HG03108 (cell line): ENCODE results near the gene SCRN2.
A peak's percentile ranks its signal among the peaks of the same experiment; 100 is the strongest.

Source experiments
- ATAC-seq: cut with Tn5 transposase; IDR thresholded peaks from one replicate; pipeline ENCODE4 v1.9.1; 2021; ENCODE audit warnings: moderate library complexity; ENCODE audit not compliant: unreplicated experiment

SCRN2 gene

DNA sequence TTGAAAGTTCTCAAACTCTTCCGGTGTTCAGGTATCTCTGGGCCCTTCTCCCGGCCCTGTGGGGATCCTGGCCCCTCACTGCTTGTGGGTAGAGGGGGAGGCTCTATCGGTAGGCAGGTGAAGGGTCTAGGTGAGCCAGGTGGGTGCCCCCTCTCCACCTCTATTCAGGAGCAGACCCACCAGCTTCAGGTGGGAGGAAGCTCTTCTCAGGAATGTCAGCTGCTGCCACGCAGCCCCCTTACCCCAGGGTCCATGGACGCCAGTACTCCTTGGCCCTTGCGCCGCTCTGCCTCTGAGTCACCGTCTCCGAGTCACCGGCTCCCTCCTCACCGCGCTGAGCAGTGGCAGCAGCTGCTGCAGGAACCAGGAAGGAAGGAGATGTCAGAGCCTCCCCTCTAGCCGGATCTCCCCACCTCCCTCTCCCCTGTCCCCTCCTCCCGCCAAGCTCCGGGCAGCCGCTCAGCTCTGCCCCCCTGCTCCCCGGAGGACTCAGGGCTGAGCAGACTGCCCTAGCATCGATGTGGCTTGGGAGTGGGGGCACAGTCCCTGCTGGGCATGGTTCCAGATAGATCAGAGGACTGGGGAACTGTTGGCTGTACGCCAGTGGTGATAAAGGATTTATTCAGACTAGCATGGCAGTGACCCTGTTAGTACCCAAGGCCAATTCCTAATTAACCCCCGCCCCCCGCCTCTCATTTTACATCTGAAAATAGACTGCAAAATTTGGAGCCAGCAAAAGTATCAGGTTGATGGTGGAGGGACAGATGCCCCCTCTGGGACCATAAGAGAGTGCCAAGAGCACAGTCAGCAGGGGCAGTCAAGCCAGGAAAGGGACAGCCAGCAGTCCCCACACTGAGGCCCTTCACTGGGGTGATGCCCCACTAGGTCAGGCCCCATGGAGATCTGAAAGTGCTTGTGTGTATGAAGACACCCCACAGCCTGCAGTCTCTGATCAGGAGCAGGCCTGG lies 19.4 kb downstream of the SCRN2 start, which contains the start of gene OSBPL7:
TSS of gene OSBPL7 (minus strand) at position 371 of the 968 bp plus-strand sequence. CDS start 1,516 bp downstream, outside the sequence.
- peak; percentile 79 for ATAC-seq

DNA sequence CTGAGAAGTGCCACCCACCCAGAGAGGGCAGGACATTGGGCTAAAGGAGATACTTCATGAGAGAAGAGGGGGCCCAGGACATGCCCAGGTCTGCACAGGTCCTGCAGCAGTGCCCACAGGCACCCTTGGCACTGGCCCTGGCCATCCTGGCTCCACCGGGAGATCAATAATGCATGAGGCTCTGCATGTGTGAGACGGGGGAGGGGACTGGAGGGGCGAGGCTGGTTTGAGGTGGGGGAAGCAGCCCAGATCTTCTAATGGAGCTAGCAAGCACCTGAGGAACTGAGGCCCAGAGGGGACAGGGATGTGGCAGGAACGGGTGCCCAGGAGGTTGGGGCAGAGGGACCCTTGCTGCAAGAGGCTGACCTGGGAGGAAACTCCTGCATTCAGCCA lies 20.0 kb downstream of the SCRN2 start:
- ATAC-seq = peak; percentile 5

DNA sequence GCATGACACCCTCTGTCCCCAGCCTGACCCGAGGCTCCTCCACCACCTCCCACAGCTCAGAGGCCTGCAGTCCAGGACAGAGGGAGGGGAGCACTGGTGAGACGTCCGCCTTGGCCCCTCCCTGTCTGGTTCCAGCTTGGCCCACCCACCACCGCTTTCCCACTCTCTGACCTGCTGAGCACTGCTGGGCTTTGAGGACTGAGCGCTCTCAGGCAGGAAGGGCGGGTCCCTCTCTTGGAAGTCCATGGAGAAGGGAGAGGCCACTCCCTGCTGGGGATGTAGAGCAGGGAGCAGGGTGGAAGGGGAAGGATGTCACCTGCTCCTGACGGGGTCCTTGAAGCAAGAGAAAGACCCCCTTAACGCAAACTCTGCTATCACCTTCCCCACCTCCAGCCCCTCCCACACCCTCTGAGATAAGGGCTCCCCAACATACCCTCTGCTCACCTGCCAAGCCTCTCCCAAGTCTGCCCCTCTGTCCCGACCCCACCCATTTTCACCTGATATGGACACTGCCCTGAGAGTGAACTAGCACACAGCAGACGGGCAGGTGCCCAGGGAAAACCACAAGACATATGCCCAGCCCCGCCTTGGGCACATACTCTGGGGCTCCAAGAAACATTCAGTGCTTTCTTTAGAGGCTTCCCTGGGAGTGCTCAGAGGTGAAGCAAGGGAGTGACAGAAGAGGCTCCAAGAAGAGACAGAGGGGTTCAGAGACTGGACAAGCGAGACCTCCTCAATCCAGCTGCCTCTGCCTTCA lies 20.9 kb downstream of the SCRN2 start:
- no peak for ATAC-seq

DNA sequence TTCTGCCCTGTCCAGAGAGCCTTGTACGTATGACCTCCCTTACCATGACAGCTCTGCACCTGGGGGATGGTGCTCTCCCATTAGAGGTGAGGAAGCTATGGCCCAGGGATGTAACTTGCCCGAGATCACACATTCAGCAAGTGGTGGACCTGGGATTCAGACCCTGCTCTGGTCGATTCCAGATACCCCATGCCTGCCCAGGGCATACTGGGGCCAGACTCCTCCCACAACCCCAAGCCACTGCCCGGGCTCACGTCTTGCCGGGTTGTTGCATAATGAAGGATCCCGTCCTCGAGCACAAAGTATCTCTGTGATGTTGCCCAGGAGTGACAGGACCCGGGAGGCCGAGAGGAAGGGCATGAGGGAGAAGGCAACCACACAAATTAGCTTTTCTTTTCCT lies 21.6 kb downstream of the SCRN2 start:
- no peak for ATAC-seq

DNA sequence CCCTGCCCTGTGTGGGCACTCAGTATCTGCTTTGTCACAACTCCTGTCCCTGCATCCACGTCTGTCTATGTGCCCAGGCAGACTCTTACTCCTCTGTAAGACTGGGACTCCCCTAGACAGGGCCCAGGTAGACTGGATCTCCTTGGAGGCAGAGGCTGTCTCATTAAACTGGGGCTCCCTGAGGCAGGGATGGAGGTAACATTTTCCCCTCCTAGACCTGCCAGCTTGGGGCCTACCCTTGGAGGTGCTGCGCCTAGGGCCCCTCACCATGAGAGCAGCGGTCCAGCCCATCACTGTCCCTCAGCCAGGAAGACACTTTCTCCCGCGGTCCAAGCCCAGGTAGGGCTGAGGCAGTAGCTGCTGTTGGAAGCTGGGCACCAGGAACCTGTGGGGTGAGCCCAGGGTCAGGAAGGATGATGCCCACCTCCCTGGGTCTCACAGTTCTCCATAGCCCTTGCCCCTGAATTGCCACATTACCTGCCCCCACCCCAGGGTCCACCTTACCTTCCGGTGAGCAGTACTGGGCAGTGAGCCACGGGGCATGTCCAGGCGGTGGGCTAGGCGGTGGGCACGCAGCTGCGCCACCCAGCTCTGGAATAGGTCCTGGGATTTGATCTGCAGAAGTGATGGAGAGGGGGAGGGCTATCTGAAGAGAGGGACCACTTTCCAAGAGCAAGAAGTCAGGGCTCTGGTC lies 22.9 kb downstream of the SCRN2 start:
- ATAC-seq = no peak

DNA sequence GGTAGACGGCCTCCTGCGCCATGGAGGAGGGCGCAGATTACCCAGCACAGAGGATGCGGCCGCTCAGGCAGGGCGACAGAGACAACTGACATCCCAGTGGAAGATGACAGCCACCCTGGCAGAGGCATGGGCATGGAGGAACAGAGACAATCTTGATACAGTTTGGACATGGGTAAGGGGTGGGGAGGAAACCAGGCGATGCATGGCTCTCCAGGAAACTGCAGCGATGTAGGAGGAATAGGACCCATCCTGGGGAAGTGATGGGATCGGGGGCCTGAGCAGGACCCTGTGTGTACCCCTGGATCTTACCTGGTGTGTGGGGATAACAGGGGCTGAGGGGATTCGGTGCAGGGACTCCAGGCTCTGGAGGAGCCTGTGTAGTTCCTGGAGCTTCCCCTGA lies 24.1 kb downstream of the SCRN2 start:
- no peak for ATAC-seq

DNA sequence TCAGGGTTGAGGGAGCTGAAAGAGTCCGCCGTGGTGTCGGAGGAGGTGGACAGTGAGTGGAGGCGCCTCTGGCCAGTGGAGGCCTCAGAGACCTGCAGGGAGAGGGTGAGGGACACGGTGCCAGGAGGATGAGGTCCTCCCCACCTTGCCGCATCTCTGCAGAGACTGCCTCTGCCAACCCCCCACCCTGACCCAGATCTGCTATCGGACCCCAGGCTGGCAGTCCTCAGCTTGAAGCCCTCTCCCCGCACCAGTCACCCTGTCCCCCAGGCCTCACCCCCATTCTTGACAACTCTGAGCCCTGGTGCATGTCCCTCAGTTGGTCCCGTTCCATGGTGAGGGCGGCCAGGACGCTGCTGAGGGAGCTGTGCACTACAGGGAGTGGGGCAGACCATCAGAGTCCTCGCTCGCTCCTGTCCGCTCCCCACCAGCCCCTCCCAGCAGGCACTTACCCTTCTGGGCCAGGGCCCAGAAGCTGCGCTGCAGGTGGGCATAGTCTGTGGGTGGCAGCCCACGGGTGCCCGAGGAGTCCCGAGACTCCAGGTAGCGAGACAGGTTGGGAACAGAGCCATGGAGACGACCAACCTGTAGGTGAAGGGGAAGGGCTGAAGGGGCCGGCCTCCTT lies 24.9 kb downstream of the SCRN2 start:
- ATAC-seq = no peak

DNA sequence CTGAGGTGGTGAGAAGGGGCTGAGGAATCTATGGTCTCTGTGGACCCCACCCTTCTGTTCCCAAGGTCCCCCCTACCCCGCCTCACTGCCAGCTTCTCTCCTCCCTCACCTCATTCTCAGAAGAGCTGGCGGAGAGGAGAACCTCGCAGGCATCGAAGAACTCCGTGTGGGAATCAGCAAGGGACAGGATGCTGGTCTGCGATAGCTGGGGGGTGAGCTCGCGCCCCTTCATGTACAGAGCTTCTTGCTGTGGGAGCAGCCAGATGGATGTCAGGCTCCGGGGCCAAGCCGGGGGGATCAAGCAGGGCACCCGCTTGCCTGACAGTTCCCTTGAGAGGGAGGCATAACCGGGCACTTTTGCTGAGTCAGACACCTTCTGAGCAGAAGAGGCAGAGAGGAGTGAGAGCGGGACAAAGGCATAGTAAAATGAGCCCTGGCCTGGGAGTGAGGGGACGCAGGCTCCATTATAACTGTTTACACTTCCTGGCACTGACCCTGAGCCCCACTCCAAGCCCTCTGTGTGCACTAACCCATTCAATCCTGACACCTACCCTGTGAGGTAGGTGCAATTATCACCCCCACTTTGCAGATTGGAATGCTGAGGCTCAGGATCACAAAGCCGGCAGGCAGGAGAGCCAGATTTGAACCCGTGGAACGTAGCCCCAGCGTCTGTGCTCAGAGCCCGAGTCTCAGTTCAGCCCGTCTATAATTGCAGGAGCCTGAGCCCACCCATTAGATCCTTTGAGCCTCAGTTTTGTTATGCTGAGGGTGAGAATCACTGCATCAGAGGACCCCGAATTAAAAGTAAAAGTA lies 25.8 kb downstream of the SCRN2 start:
- no peak for ATAC-seq

DNA sequence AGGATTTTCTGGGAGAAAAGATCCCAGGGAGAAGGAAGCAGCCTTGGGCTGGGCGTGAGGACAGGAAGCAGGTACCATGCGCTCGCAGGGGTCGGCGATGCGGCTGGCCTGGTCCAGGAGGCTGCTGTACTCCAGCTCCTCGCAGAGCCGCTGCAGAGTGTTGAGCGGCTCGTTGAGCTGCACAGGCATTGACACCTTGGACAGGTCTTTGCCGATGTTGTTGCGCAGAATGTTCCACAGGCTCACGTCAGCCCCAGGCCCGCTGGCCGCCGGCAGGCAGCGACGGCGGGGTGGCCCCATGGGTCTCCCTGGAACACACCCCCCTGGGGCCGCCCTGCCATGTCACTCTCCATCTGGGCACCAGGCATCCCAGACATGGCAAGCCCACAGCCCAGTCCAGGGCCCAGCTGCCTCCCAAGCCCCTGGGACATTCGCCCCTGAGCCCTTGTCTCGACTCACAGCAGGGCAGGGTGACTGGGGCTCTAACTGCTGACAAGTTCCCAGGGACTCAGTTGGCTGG lies 27.5 kb downstream of the SCRN2 start:
- no peak for ATAC-seq

DNA sequence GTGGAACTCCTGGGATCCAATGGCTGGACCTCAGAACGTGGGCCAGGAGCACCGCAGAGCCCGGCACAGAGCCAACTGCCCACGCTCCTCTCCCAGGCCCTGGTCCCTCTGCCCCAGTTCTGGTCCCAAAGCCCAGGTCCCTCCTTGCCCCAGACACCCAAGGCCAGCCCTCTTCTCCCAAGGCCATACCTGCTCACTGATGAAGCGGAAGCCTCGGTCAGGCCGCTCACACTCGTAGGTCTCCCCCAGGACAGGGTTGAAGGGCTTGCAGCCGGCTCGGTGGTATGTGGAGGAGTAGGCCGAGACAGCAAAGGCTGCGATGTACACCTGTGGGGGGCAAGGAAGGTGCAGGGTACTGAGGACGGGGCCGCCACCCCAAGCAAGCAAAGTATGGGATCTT lies 28.0 kb downstream of the SCRN2 start:
- ATAC-seq = no peak

DNA sequence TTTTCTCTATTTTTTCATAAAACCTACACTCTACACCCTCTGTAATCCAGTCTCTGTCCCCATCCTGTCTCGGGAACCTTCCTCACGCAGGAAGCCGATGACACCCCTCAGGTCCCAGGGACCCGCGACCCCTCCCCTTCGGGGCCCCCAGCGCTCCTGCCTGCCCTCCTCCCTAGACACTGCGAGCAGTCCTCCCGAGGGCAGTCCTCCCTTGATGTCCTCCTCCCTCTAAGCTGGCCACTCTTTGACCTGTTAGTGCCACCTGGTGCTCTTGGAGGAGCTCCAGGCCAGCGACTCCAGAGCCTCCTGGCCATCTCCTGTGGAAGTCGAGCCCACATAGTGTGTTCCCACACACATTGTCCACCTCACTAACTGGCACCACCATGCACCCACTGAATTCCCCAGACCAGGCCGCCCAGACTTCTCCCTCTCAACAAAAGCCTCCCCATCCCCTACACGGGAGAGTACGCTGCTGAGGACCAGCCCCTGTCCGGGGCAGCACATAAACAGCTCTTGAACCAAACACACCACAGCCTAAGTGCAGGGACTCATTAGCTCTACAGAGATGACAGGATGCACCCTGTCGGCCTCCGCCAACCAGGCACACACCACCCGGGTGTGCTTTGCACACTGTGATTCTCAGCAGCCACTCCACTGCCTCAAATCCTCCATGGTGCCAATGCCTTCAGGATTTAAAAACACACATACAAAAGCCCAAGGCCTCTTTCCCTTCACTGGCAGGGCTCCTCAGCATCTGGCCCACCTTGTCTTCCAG lies 28.7 kb downstream of the SCRN2 start:
- no peak for ATAC-seq

DNA sequence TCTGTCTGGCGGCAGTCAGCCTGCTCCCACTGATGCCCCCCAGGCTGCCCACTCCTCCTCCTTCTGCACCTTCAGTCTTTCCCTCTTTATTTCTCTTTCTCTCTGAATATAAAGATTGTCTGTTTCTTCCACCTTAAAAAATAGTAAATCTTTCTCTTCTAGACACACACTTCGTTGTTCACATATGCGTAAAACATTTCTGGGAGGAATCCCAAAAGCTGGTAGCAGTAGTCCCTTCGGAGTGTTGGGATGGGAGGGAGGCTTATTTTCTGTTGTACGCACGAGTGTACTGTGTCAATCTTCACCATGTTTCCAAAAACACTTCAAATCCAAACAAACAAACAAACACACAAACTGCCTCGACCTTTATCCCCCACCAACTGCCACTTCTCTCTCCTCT lies 29.4 kb downstream of the SCRN2 start:
- ATAC-seq = no peak

DNA sequence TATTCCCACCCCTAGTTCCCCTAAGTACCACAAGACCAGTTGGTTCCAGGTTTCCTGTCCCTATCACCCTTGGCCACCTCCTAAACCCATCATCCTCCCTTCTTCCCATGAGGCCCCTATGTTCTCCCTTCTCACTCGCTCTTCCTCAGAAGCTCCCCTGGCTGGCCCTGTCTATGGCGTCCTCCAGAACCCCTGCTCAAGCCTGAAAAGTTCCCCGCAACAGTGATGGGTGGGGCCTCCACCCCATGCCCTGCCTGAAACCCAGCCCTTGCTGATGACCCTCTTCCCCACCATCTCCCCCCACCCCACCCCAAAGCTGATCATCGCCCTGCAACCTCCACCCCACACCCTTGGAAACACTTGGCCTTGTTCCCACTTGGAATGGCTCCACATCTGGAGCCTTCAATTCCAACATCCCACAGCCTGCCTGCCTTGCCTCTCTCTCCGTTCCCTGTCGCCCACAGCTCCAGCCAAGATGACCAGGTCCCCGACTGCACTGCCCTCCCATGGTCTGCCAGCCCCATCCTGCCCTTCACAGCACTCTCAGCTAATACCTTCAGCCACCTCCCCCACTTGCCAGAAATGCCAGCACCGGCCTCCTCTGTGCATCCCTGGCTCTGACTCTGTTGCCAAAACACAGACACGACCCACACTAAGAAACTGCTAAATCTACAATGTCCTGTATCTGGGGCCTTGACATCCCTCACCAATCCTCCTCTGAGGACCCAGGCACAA lies 30.0 kb downstream of the SCRN2 start:
- no peak for ATAC-seq

DNA sequence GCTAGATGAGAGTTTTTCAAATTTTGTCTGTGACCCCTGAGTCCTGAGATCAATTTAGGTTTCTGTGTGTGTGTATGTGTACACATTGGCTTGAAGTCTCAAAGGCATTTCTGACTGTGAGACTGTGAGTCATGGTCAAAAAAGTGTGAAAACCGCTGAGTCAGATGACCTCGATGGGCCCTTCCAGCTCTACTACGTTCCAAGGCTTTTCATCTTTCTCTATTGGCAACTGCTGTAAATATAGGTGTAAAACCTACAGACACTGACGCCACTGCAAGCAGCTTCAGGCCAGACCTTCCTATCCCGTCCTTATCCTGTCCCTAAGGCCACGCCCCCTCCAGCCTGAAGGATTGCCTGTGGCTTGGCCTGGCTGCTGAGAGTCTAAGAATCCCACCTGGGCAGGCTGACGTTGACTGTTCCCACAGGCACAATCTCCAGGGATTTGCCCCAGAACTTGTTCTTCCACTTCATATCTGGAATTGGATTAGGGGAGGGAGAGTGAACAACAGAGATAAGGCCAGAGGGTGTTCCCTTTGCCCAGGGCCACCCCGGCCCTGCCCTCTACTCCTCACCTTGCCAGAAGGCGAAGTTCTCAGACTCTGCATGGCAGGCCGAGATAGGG lies 30.8 kb downstream of the SCRN2 start:
- ATAC-seq = no peak

DNA sequence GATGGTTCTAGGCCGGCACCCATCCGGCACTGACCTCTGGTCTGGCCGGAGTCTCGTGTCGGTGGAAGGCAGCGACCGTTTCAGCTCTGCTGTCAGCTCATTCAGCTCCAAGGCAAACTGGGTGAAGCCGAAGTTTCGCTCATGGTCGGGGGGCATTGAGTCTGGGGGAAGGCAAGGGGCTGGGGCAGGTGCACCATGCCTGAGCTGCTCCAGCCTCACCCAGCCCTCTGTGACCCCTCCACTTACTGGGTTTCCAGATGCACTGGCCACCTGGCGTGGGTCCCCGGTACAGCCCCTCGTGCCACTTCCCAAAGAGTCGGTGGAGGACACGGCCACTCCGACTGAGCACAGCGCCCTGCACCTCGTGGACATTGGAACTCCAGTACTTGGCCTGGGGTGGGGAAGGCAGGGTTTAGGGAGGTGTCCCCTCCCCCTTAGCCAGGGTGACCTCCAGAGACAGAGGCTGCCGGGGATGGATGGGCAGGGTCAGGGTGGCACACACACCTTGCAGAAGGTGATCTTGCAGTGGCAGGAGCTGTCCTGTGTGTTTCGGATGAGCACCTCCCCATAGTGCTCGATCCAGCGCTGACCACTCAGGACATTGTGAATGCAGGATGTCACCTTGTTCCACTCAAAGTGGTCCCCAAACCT lies 32.1 kb downstream of the SCRN2 start:
- ATAC-seq = no peak

DNA sequence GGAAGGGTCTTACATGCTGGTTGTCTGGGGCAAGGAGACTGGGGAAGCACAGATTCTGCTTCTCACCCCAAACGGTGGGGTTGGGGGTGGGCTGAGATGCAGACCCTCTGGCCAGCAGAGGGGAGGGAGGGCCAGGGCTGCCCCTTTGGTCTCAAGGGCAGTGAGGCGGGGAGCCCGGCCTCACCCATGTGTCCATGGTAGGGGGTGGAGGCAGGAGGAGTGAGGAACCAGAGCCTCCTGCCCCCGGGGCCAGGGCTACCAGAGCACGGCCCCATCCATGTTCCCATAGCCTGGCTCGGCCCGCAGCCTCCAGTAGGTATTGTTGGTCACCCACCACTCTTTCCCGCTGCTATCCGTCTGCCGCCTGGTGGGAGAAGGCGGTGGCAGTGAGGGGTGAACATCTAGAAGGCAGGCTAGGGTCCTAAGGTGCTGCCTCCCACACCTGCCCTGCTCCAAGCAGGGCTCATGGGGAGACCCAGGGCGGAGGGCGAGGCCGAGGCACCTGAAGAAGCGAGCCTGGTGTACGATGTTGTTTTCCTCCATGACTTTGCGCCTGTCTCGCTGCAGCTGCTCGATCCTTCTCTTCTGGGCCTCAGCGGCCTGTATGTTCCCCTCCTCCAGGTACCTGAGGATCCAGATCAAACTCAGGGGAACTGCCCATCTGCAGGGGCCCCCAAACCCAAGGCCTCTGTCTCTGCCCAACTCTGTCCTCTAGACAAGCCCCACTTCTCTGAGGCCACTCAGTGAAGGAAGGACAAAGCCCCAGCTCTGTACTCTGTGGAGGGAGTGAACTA lies 32.8 kb downstream of the SCRN2 start:
- no peak for ATAC-seq

DNA sequence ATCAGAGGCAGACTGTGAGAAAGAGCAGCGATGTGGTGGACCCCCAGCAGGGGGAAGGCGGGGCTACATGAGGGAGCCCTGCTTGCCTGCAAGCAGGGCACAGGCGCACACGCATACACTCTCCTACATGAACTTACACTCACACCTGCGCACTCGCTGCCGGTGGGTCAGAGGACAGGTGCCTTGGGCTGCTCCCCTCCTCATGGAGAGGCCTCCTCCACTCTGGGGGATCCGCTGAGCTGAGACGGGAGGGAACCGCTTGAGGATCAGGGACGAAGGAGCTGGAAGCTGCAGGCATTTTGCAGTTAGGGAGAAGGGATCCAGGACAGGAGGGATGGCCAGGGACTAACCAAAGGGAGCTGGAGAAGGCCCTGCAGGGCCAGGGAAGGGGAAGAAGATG lies 33.7 kb downstream of the SCRN2 start:
- ATAC-seq = no peak
